Immature natural killer cell (primary cell): ENCODE measurements around the gene BHLHA15. TPM values are rescaled to one million over a fixed set of nuclear protein-coding genes. Genes with fewer than 3 reads are reported as not detected.

Experiments
- DNase-seq, 3 donors: peaks; one replicate each; pipeline ENCODE4 v3.0.0; 2022; ENCODE audit warnings: mixed read lengths in 1 of 3
- H3K27ac Mint-ChIP-seq, 6 donors: one replicate each; pipeline ENCODE4 v1.8.0; 2020; ENCODE audit warnings: mixed read lengths in 6 of 6, mild to moderate bottlenecking in 5 of 6, inconsistent platforms in 4 of 6, moderate library complexity in 3 of 6
- H3K27me3 Mint-ChIP-seq, 3 donors: one replicate each; pipeline ENCODE4 v1.8.0; 2020 to 2021; ENCODE audit warnings: low read depth in 3 of 3, mild to moderate bottlenecking in 3 of 3, mixed read lengths in 3 of 3, moderate library complexity in 3 of 3, inconsistent platforms in 1 of 3
- H3K36me3 Mint-ChIP-seq, 3 donors: one replicate each; pipeline ENCODE4 v1.8.0; 2020; ENCODE audit warnings: mixed read lengths in 3 of 3, inconsistent platforms in 2 of 3, mild to moderate bottlenecking in 2 of 3
- H3K4me1 Mint-ChIP-seq, 2 donors: one replicate each; pipeline ENCODE4 v1.8.0; 2020; ENCODE audit warnings: inconsistent platforms in 2 of 2, mild to moderate bottlenecking in 2 of 2, mixed read lengths in 2 of 2, moderate library complexity in 1 of 2
- H3K4me3 Mint-ChIP-seq, 5 donors: one replicate each; pipeline ENCODE4 v1.8.0; 2020; ENCODE audit warnings: mild to moderate bottlenecking in 5 of 5, mixed read lengths in 5 of 5, inconsistent platforms in 3 of 5, moderate library complexity in 3 of 5
- H3K9me3 Mint-ChIP-seq, 6 donors: one replicate each; pipeline ENCODE4 v1.8.0; 2020; ENCODE audit warnings: mild to moderate bottlenecking in 6 of 6, mixed read lengths in 6 of 6, inconsistent platforms in 4 of 6, moderate library complexity in 3 of 6
- polyA plus RNA-seq, 3 donors: library from polyadenylated mRNA; unstranded; fragments of 300-500 nt; fragmentation: Illumina TruSeq; gene quantifications; one replicate each; pipeline ENCODE4 v1.2.3, GENCODE V29; 2021

Gene BHLHA15
- polyA plus RNA-seq, 3 donors from 2014 or later: not detected

DNA sequence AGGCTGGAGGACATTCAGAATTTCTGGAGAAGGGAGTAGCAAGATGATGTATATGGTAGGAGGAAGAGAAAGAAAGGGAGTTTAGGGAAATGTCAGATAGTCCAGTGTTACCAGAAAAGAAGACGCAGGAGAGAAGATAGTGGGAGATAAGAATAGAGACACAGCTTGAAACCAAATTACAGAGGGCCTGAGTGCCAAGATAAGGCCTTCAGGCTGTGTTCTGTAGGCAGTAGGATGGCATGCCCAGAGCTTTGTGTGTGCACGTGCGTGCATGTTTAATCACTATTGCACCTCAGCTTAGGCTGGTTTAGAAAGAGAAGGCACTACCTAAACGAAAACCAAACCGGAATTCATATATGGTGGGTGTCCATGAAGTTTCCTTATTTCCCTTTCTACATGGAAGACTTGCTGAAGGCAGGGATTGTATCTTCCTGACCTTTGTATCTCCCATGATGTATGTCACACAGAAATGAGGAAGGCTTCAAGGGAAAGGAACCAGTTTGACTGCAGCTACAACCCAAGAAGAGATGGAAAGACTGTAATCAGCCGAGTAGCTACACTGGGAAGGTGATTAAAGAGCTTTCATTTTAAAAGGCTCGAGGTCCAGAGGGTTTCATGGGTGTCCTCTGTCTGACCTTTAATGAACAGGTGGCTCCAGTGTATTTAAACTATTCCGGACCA is 35.8 kb upstream of the BHLHA15 start:
- Mint-ChIP-seq H3K4me3 (no peak overlapping the region), H3K4me1 (no peaks in the 10 kb centered on the region), H3K27ac (no peak overlapping the region), H3K36me3 (peaks cover 7 to 19% (median 10%) of the 10 kb centered on the region in 3 donors), H3K9me3 (no peaks in the 10 kb centered on the region), H3K27me3 (no peaks in the 10 kb centered on the region)
- no peak for DNase-seq

GRCh38 chr7:98177553-98177952 is 33.7 kb upstream of the BHLHA15 start:
- Mint-ChIP-seq H3K4me1 (no peaks in the 10 kb centered on the region), H3K4me3 (no peak overlapping the region), H3K27ac (no peak overlapping the region), H3K9me3 (no peaks in the 10 kb centered on the region), H3K36me3 (peaks cover 0 to 15% (median 10%) of the 10 kb centered on the region in 3 donors), H3K27me3 (peaks cover 0 to 2% (median 0%) of the 10 kb centered on the region in 3 donors)
- DNase-seq: no peak

- H3K4me3 Mint-ChIP-seq: no peak overlapping the region
- H3K9me3 Mint-ChIP-seq: no peaks in the 10 kb centered on the region
- peaks cover 0 to 2% (median 0%) of the 10 kb centered on the region in 3 donors for H3K27me3 Mint-ChIP-seq
- no peak for DNase-seq
- H3K27ac Mint-ChIP-seq: no peak overlapping the region
- H3K36me3 Mint-ChIP-seq: peaks cover 0 to 15% (median 10%) of the 10 kb centered on the region in 3 donors
- no peaks in the 10 kb centered on the region for H3K4me1 Mint-ChIP-seq
Observed at GRCh38 chr7:98178321-98178720, 32.9 kb upstream of the BHLHA15 start.

- no peak for DNase-seq
- Mint-ChIP-seq H3K27me3 (peaks cover 0 to 2% (median 0%) of the 10 kb centered on the region in 3 donors), H3K36me3 (peaks cover 0 to 15% (median 10%) of the 10 kb centered on the region in 3 donors), H3K27ac (no peak overlapping the region), H3K4me3 (no peak overlapping the region), H3K9me3 (no peaks in the 10 kb centered on the region), H3K4me1 (no peaks in the 10 kb centered on the region)
Observed at GRCh38 chr7:98178762-98179490, 32.3 kb upstream of the BHLHA15 start.

GRCh38 chr7:98180751-98181150 is 30.5 kb upstream of the BHLHA15 start:
- Mint-ChIP-seq H3K27me3 (peaks cover 0 to 2% (median 0%) of the 10 kb centered on the region in 3 donors), H3K36me3 (peaks cover 0 to 4% (median under 1%) of the 10 kb centered on the region in 3 donors)

GRCh38 chr7:98185101-98185500 is 26.1 kb upstream of the BHLHA15 start:
- DNase-seq: no peak
- Mint-ChIP-seq H3K4me1 (peaks cover 4 to 8% of the 10 kb centered on the region in 2 donors), H3K27ac (no peak overlapping the region), H3K36me3 (peaks cover 4 to 16% (median 15%) of the 10 kb centered on the region in 3 donors), H3K9me3 (no peaks in the 10 kb centered on the region), H3K4me3 (no peak overlapping the region), H3K27me3 (peaks cover 0 to 2% (median 2%) of the 10 kb centered on the region in 3 donors)

More at GRCh38 chr7:98180751-98181150, 30.5 kb upstream of the BHLHA15 start:
- H3K9me3 Mint-ChIP-seq: no peaks in the 10 kb centered on the region
- H3K4me1 Mint-ChIP-seq: no peaks in the 10 kb centered on the region
- DNase-seq: no peak
- H3K27ac Mint-ChIP-seq: no peak overlapping the region
- H3K4me3 Mint-ChIP-seq: no peak overlapping the region

DNA sequence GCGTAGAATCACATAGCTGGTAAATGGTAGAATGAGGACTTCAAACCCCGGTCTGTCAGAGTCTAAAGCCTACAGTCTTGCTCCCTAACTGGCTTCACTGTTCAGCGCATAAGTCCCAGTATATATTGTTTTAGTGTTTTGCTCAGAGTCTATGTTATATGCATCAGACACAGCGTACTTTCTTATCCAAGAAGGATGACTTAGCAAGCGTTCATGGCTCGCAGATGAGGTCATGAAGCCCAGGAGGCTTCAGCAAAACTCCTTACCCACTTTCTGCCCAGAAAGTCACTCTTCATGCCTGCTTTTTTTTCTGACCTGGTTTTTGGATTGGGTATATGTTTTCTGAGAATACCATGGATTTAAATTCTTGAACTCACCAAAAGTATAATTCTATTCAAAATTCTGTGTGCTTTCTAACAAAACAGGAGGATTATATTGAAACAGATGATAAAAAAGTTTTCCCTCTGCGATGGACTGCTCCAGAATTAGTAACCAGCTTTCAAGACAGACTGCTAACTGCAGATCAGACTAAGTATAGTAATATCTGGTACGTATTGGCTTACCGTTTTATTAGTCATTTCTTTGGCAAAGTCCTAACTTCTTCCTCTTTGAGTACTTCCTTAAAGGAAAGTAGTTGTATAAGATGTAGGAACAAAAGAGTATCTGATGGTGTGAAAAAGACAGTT is 24.6 kb upstream of the BHLHA15 start:
- H3K36me3 Mint-ChIP-seq: peaks cover 10 to 23% (median 15%) of the 10 kb centered on the region in 3 donors
- H3K4me3 Mint-ChIP-seq: no peak overlapping the region
- no peak overlapping the region for H3K27ac Mint-ChIP-seq

GRCh38 chr7:98187138-98187502 is 24.1 kb upstream of the BHLHA15 start:
- Mint-ChIP-seq H3K4me1 (peaks cover 4 to 8% of the 10 kb centered on the region in 2 donors), H3K27ac (peak overlapping the region in 1 of 6 donors; percentile 8)

More for the DNA sequence above, 24.6 kb upstream of the BHLHA15 start:
- Mint-ChIP-seq H3K9me3 (no peaks in the 10 kb centered on the region), H3K27me3 (peaks cover 0 to 2% (median 0%) of the 10 kb centered on the region in 3 donors), H3K4me1 (peaks cover 4 to 8% of the 10 kb centered on the region in 2 donors)
- no peak for DNase-seq

GRCh38 chr7:98189559-98189958 is 21.7 kb upstream of the BHLHA15 start:
- no peaks in the 10 kb centered on the region for H3K9me3 Mint-ChIP-seq
- no peak overlapping the region for H3K4me3 Mint-ChIP-seq
- H3K27ac Mint-ChIP-seq: peak overlapping the region in 1 of 6 donors; percentile 43
- DNase-seq: no peak
- peaks cover 4 to 8% of the 10 kb centered on the region in 2 donors for H3K4me1 Mint-ChIP-seq
- H3K36me3 Mint-ChIP-seq: peaks cover 17 to 41% (median 21%) of the 10 kb centered on the region in 3 donors
- H3K27me3 Mint-ChIP-seq: peaks cover 0 to 2% (median 0%) of the 10 kb centered on the region in 3 donors

More at GRCh38 chr7:98187138-98187502, 24.1 kb upstream of the BHLHA15 start:
- DNase-seq: no peak
- Mint-ChIP-seq H3K36me3 (peaks cover 13 to 27% (median 15%) of the 10 kb centered on the region in 3 donors), H3K4me3 (no peak overlapping the region), H3K27me3 (peaks cover 0 to 2% (median 0%) of the 10 kb centered on the region in 3 donors), H3K9me3 (no peaks in the 10 kb centered on the region)

- Mint-ChIP-seq H3K36me3 (peaks cover 26 to 57% (median 28%) of the 10 kb centered on the region in 3 donors), H3K4me3 (no peak overlapping the region), H3K4me1 (peaks cover 4 to 8% of the 10 kb centered on the region in 2 donors), H3K27me3 (peaks cover 0 to 3% (median 0%) of the 10 kb centered on the region in 3 donors), H3K27ac (no peak overlapping the region), H3K9me3 (no peaks in the 10 kb centered on the region)
- no peak for DNase-seq
Observed at GRCh38 chr7:98191668-98192431, 19.4 kb upstream of the BHLHA15 start.

GRCh38 chr7:98192781-98193457 is 18.3 kb upstream of the BHLHA15 start:
- peaks cover 4 to 8% of the 10 kb centered on the region in 2 donors for H3K4me1 Mint-ChIP-seq
- H3K27me3 Mint-ChIP-seq: peaks cover 0 to 3% (median 0%) of the 10 kb centered on the region in 3 donors
- peaks cover 30 to 60% (median 30%) of the 10 kb centered on the region in 3 donors for H3K36me3 Mint-ChIP-seq
- H3K4me3 Mint-ChIP-seq: no peak overlapping the region
- no peak for DNase-seq
- no peaks in the 10 kb centered on the region for H3K9me3 Mint-ChIP-seq
- H3K27ac Mint-ChIP-seq: no peak overlapping the region

DNA sequence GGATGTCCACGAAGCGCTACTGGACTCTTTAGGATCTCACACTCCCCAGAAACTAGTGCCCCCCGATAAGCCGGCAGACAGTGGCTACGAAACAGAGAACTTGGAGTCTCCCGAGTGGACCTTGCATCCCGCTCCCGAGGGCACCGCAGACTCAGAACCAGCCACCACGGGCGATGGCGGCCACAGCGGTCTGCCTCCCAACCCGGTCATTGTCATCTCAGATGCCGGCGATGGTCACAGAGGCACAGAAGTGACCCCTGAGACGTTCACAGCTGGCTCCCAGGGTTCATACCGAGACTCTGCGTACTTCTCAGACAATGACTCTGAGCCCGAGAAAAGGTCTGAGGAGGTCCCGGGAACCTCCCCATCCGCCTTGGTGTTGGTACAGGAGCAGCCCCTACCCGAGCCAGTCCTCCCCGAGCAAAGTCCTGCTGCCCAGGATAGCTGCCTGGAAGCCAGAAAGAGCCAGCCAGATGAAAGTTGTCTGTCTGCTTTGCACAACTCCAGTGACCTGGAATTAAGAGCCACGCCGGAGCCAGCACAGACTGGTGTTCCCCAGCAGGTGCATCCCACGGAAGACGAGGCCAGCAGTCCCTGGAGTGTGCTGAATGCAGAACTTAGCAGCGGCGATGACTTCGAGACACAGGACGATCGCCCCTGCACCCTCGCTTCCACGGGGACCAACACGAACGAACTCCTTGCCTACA is 17.6 kb upstream of the BHLHA15 start:
- H3K4me3 Mint-ChIP-seq: no peak overlapping the region
- no peak overlapping the region for H3K27ac Mint-ChIP-seq
- H3K9me3 Mint-ChIP-seq: no peaks in the 10 kb centered on the region
- H3K36me3 Mint-ChIP-seq: peaks cover 28 to 55% (median 29%) of the 10 kb centered on the region in 3 donors
- H3K4me1 Mint-ChIP-seq: peaks cover 4 to 8% of the 10 kb centered on the region in 2 donors
- no peak for DNase-seq
- H3K27me3 Mint-ChIP-seq: peaks cover 0 to 3% (median 0%) of the 10 kb centered on the region in 3 donors
